Stimulated activated naive B cell treated with anti-CD40 and anti-IgM and Interleukin-4, amounts not matched to agents 10 μg/mL and 1 μg/mL and 100 μg/mL, for 72 hours (primary cell): ENCODE measurements around the gene FAM3B.
"Not testable (repeated sequence)": the region's sequence is repeated elsewhere in the genome, so short reads cannot be mapped to it uniquely, and the experiment has no call there.

Source experiments
- ATAC-seq, 2 donors: fragments of 150-1000 bp; cut with Tn5 transposase; replicated peaks; 2 replicates each; pipeline ENCODE4 v1.10.0; 2021; ENCODE audit warnings: moderate library complexity in 1 of 2
- DNase-seq: peaks from one replicate; pipeline ENCODE4 v3.0.0; 2021
- H3K27ac Mint-ChIP-seq: one replicate; pipeline ENCODE4 v1.8.0; 2022; ENCODE audit warnings: mild to moderate bottlenecking, mixed read lengths
- H3K27me3 Mint-ChIP-seq, 2 donors: one replicate each; pipeline ENCODE4 v1.8.0; 2022; ENCODE audit warnings: mixed read lengths in 2 of 2
- H3K36me3 Mint-ChIP-seq, 2 donors: one replicate each; pipeline ENCODE4 v1.8.0; 2022; ENCODE audit warnings: mixed read lengths in 2 of 2, mild to moderate bottlenecking in 1 of 2
- H3K4me1 Mint-ChIP-seq, 2 donors: one replicate each; pipeline ENCODE4 v1.8.0; 2022; ENCODE audit warnings: mixed read lengths in 2 of 2, mild to moderate bottlenecking in 1 of 2
- H3K4me3 Mint-ChIP-seq, 2 donors: one replicate each; pipeline ENCODE4 v1.8.0; 2022; ENCODE audit warnings: mild to moderate bottlenecking in 2 of 2, mixed read lengths in 2 of 2, moderate library complexity in 1 of 2
- H3K9me3 Mint-ChIP-seq, 2 donors: one replicate each; pipeline ENCODE4 v1.8.0; 2022; ENCODE audit warnings: mixed read lengths in 2 of 2, mild to moderate bottlenecking in 1 of 2

The FAM3B gene

GRCh38 chr21:41349619-41350390 is 33.2 kb downstream of the FAM3B start:
- no peak overlapping the region for H3K4me3 Mint-ChIP-seq

GRCh38 chr21:41350436-41351155 is 34.0 kb downstream of the FAM3B start:
- Mint-ChIP-seq H3K36me3 (no peaks in the 10 kb centered on the region), H3K9me3 (no peaks in the 10 kb centered on the region), H3K4me3 (no peak overlapping the region), H3K27me3 (peaks cover 9 to 22% of the 10 kb centered on the region in 2 donors), H3K4me1 (peaks cover 0 to 3% of the 10 kb centered on the region in 2 donors), H3K27ac (no peak overlapping the region)
- DNase-seq (no peak), ATAC-seq (no peak)

More at GRCh38 chr21:41349619-41350390, 33.2 kb downstream of the FAM3B start:
- Mint-ChIP-seq H3K36me3 (no peaks in the 10 kb centered on the region), H3K27ac (no peak overlapping the region), H3K27me3 (peaks cover 9 to 29% of the 10 kb centered on the region in 2 donors), H3K9me3 (no peaks in the 10 kb centered on the region), H3K4me1 (peaks cover 0 to 3% of the 10 kb centered on the region in 2 donors)
- ATAC-seq (no peak), DNase-seq (no peak)

GRCh38 chr21:41357546-41357945 is 40.9 kb downstream of the FAM3B start:
- H3K9me3 Mint-ChIP-seq: no peaks in the 10 kb centered on the region
- ATAC-seq: no peak
- no peaks in the 10 kb centered on the region for H3K27me3 Mint-ChIP-seq
- H3K4me3 Mint-ChIP-seq: no peak overlapping the region
- no peak overlapping the region for H3K27ac Mint-ChIP-seq
- no peak for DNase-seq
- H3K4me1 Mint-ChIP-seq: peaks cover 13 to 16% of the 10 kb centered on the region in 2 donors
- no peaks in the 10 kb centered on the region for H3K36me3 Mint-ChIP-seq

- Mint-ChIP-seq H3K27ac (no peak overlapping the region), H3K27me3 (no peaks in the 10 kb centered on the region), H3K4me1 (peaks cover 19 to 23% of the 10 kb centered on the region in 2 donors), H3K36me3 (no peaks in the 10 kb centered on the region), H3K9me3 (no peaks in the 10 kb centered on the region), H3K4me3 (no peak overlapping the region)
- DNase-seq (no peak), ATAC-seq (no peak)
These were observed 41.9 kb downstream of the FAM3B start for GRCh38 chr21:41358193-41359166.

- no peak overlapping the region for H3K27ac Mint-ChIP-seq
- ATAC-seq: no peak
- DNase-seq: no peak
- H3K4me3 Mint-ChIP-seq: no peak overlapping the region
- no peaks in the 10 kb centered on the region for H3K36me3 Mint-ChIP-seq
- no peaks in the 10 kb centered on the region for H3K27me3 Mint-ChIP-seq
- H3K9me3 Mint-ChIP-seq: no peaks in the 10 kb centered on the region
- peaks cover 22 to 30% of the 10 kb centered on the region in 2 donors for H3K4me1 Mint-ChIP-seq
These were observed 42.7 kb downstream of the FAM3B start for GRCh38 chr21:41359286-41359685.

- not testable (repeated sequence) for DNase-seq, H3K27ac Mint-ChIP-seq, H3K36me3 Mint-ChIP-seq, H3K27me3 Mint-ChIP-seq, H3K4me3 Mint-ChIP-seq, ATAC-seq, H3K9me3 Mint-ChIP-seq
- peaks cover 20 to 30% of the 10 kb centered on the region in 2 donors for H3K4me1 Mint-ChIP-seq
These were observed 43.1 kb downstream of the FAM3B start for GRCh38 chr21:41359754-41360071.

- H3K4me3 Mint-ChIP-seq: no peak overlapping the region
- no peak for DNase-seq
- peaks cover 20 to 30% of the 10 kb centered on the region in 2 donors for H3K4me1 Mint-ChIP-seq
- H3K27ac Mint-ChIP-seq: no peak overlapping the region
- H3K36me3 Mint-ChIP-seq: no peaks in the 10 kb centered on the region
- no peaks in the 10 kb centered on the region for H3K9me3 Mint-ChIP-seq
- no peaks in the 10 kb centered on the region for H3K27me3 Mint-ChIP-seq
- ATAC-seq: no peak
These were observed 43.6 kb downstream of the FAM3B start for GRCh38 chr21:41360072-41360821.

- H3K4me3 Mint-ChIP-seq: peak overlapping the region; percentile 79 to 80
- no peak for DNase-seq
- peaks cover 20 to 38% of the 10 kb centered on the region in 2 donors for H3K4me1 Mint-ChIP-seq
- no peaks in the 10 kb centered on the region for H3K36me3 Mint-ChIP-seq
- no peaks in the 10 kb centered on the region for H3K27me3 Mint-ChIP-seq
- no peak for ATAC-seq
- peak overlapping the region; percentile 81 for H3K27ac Mint-ChIP-seq
- H3K9me3 Mint-ChIP-seq: no peaks in the 10 kb centered on the region
These were observed 44.6 kb downstream of the FAM3B start for GRCh38 chr21:41361053-41361785.

- no peaks in the 10 kb centered on the region for H3K36me3 Mint-ChIP-seq
- H3K27me3 Mint-ChIP-seq: no peaks in the 10 kb centered on the region
- peak within 1 kb of the TSS; percentile 79 to 80 for H3K4me3 Mint-ChIP-seq
- H3K27ac Mint-ChIP-seq: peak within 1 kb of the TSS; percentile 81
- peak; percentile 86 to 87 for ATAC-seq
- H3K4me1 Mint-ChIP-seq: peaks cover 26 to 45% of the 10 kb centered on the region in 2 donors
- DNase-seq: peak; percentile 59
- no peaks in the 10 kb centered on the region for H3K9me3 Mint-ChIP-seq
These were observed 45.4 kb downstream of the FAM3B start, which contains the start of gene MX2 for GRCh38 chr21:41361786-41362604. TSS of gene MX2 (plus strand) at chr21:41362027. CDS start at chr21:41376907, 14,880 bp downstream.

GRCh38 chr21:41362605-41363369 is 46.2 kb downstream of the FAM3B start:
- no peaks in the 10 kb centered on the region for H3K36me3 Mint-ChIP-seq
- DNase-seq (no peak), ATAC-seq (no peak)
- H3K4me3 Mint-ChIP-seq: peak overlapping the region; percentile 79 to 80
- no peaks in the 10 kb centered on the region for H3K9me3 Mint-ChIP-seq
- peak overlapping the region; percentile 81 for H3K27ac Mint-ChIP-seq
- peaks cover 28 to 50% of the 10 kb centered on the region in 2 donors for H3K4me1 Mint-ChIP-seq
- no peaks in the 10 kb centered on the region for H3K27me3 Mint-ChIP-seq

- H3K27me3 Mint-ChIP-seq: no peaks in the 10 kb centered on the region
- H3K36me3 Mint-ChIP-seq: no peaks in the 10 kb centered on the region
- H3K27ac Mint-ChIP-seq: peak overlapping the region; percentile 81
- ATAC-seq (no peak), DNase-seq (no peak)
- peaks cover 35 to 59% of the 10 kb centered on the region in 2 donors for H3K4me1 Mint-ChIP-seq
- no peaks in the 10 kb centered on the region for H3K9me3 Mint-ChIP-seq
- H3K4me3 Mint-ChIP-seq: peak overlapping the region; percentile 59 to 80
These were observed 47.0 kb downstream of the FAM3B start for GRCh38 chr21:41363370-41364270.
